Right lobe of liver (tissue), 6 donors: ENCODE measurements around the gene ZBTB49. TPM values are rescaled to one million over a fixed set of nuclear protein-coding genes. Genes with fewer than 3 reads are reported as not detected.

Experiments
- ATAC-seq, 4 donors: fragments of 200-7000 bp; cut with Tn5 transposase; one replicate each; pipeline ENCODE4 v1.9.1; 2020; ENCODE audit warnings: mild to moderate bottlenecking in 4 of 4, moderate library complexity in 4 of 4
- DNase-seq, 3 donors: peaks; one replicate each; pipeline ENCODE4 v3.0.0-alpha.2; 2020
- H3K27ac ChIP-seq, 3 donors: fragments of 200-600 bp; one replicate each; pipeline ENCODE4 v1.8.0; 2022
- H3K27me3 ChIP-seq, 2 donors: fragments of 200-600 bp; one replicate each; pipeline ENCODE4 v1.8.0; 2022
- H3K36me3 ChIP-seq, 4 donors: fragments of 200-600 bp; sonication (generic) in 1 of 4; one replicate each; pipeline versions ENCODE4 v1.5.1 to v1.8.0; 2017 to 2022; ENCODE audit warnings: control low read depth in 1 of 4
- H3K4me1 ChIP-seq, 4 donors: fragments of 200-600 bp; sonication (generic) in 1 of 4; one replicate each; pipeline versions ENCODE4 v1.5.1 to v1.8.0; 2017 to 2022; ENCODE audit warnings: control low read depth in 1 of 4
- H3K4me3 ChIP-seq, 3 donors: fragments of 200-600 bp; one replicate each; pipeline ENCODE4 v1.8.0; 2022
- H3K9me3 ChIP-seq, 4 donors: fragments of 200-600 bp; sonication (generic) in 1 of 4; one replicate each; pipeline versions ENCODE4 v1.5.1 to v1.8.0; 2017 to 2022; ENCODE audit warnings: control low read depth in 1 of 4
- POLR2A ChIP-seq: fragments of 450-650 bp; IDR thresholded peaks from one replicate; pipeline ENCODE4 v1.6.1; 2017; ENCODE audit warnings: antibody characterized with exemption, mild to moderate bottlenecking
- WGBS: methylation state at CpG from one replicate; pipeline ENCODE4 v1.1.6; 2018; ENCODE audit warnings: low coverage, low lambda C conversion rate; ENCODE audit not compliant: insufficient coverage; ENCODE audit errors: missing lambda C conversion rate; 5-methylcytosine and 5-hydroxymethylcytosine counted together
- intact Hi-C, 2 donors: fragments of 100-400 bp; cut with DNase I; formaldehyde crosslinking; loops; one replicate each; pipeline versions ENCODE4 v1.11.2 to v1.14.1; 2022
- total RNA-seq, 6 experiments: library from RNA; depleted of rRNA in 2 of 6; stranded (reverse); fragments of >200 nt in 2 of 6; fragmentation: NEBNext Ultra II Directional in 3 of 6; extraction: Animal tissue kit (Norgen Biotek cat#: 25700) in 3 of 6; gene quantifications; one replicate each; pipeline versions ENCODE4 v1.1.0 to v1.2.4, GENCODE V29; 2016 to 2023
- TF ChIP-seq, protein P1 (sequence below), 4 donors: fragments of 200-600 bp in 3 of 4; fragments of 450-650 bp in 1 of 4; IDR thresholded peaks; one replicate each; pipeline versions ENCODE4 v1.5.1 to v1.8.0; 2016 to 2022; ENCODE audit warnings: antibody characterized with exemption in 4 of 4, mild to moderate bottlenecking in 2 of 4
- donor health status: DM: no; HTN: yes; CAD: no.
- donor health status: DM: no; HTN: no; CAD: no.
- donor health status: DM: no; HTN: no; CAD: no.
- donor health status: DM: no; HTN: yes; CAD: no.
- donor health status: DM: no; HTN: yes; CAD: no.

The ZBTB49 gene
- total RNA-seq, 6 experiments from 2014 or later: 1.4 to 3.3 (median 2.5) TPM

DNA sequence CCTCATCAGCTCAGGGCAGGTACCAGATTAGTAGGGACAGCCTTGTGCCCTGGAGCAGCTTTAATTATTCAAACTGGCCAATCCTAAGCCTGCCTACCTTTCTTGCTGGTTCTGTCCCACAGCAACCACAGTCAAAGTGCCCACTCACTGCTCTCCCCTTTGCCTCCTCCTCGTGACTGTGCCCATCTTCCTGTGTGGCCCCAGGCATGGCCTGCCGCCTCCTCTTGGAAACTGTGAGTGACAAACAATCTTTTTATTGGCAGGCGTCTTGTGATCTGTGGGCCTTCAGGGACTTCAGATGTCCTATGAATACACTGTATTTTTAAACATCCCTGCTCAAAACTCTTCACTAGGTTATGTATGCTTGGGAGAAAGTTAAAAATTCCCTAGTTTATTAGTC is 74.0 kb downstream of the ZBTB49 start:
- Histone ChIP-seq H3K27ac (no peak overlapping the region), H3K27me3 (no peaks in the 10 kb centered on the region), H3K4me1 (no peaks in the 10 kb centered on the region), H3K9me3 (no peaks in the 10 kb centered on the region), H3K36me3 (no peaks in the 10 kb centered on the region), H3K4me3 (no peak overlapping the region)
- WGBS: 45% methylated on average over 3 of the region's 3 CpGs
- DNase-seq (no peak), ATAC-seq (no peak)
- TF ChIP-seq, protein P1, sequence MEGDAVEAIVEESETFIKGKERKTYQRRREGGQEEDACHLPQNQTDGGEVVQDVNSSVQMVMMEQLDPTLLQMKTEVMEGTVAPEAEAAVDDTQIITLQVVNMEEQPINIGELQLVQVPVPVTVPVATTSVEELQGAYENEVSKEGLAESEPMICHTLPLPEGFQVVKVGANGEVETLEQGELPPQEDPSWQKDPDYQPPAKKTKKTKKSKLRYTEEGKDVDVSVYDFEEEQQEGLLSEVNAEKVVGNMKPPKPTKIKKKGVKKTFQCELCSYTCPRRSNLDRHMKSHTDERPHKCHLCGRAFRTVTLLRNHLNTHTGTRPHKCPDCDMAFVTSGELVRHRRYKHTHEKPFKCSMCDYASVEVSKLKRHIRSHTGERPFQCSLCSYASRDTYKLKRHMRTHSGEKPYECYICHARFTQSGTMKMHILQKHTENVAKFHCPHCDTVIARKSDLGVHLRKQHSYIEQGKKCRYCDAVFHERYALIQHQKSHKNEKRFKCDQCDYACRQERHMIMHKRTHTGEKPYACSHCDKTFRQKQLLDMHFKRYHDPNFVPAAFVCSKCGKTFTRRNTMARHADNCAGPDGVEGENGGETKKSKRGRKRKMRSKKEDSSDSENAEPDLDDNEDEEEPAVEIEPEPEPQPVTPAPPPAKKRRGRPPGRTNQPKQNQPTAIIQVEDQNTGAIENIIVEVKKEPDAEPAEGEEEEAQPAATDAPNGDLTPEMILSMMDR (IDR thresholded peaks at IDR 0.05): no peak
- TF ChIP-seq POLR2A: no peak
- intact Hi-C loops: no loop called here

DNA sequence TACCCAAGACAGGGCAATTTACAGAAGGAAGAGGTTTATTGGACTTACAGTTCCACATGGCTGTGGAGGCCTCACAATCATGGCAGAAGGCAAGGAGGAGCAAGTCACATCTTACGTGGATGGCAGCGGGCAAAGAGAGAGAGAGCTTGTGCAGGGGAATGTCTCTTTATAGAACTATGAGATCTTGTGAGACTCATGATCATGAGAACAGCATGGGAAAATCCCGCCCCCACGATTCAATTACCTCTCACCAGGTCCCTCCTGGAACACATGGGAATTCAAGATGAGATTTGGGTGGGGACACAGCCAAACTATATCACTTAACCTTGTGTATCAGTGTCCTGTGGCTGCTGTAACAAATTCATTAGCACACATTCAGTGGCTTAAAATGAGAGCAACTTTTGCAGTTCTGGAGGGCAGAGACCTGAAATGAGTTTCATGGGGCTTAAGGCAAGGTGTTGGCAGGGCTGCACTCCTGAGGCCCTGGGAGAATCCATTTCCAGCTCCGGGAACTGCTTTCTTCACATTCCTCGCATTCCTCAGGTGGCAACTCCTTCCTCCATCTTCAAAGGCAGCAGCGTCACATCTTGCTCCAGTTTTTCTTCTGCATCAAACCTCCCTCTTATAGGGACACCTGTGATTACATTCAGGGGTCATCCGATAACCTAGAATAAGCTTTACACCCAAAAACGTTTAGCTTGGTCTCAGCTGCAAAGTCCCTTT is 74.6 kb downstream of the ZBTB49 start:
- Histone ChIP-seq H3K9me3 (no peaks in the 10 kb centered on the region), H3K36me3 (no peaks in the 10 kb centered on the region), H3K4me1 (no peaks in the 10 kb centered on the region), H3K27me3 (no peaks in the 10 kb centered on the region), H3K27ac (no peak overlapping the region), H3K4me3 (no peak overlapping the region)
- ATAC-seq (no peak), DNase-seq (no peak)
- TF ChIP-seq, protein P1 (IDR thresholded peaks at IDR 0.05): no peak
- no peak for TF ChIP-seq POLR2A
- intact Hi-C loops: no loop called here
- WGBS: 62% methylated on average over 9 of the region's 9 CpGs

DNA sequence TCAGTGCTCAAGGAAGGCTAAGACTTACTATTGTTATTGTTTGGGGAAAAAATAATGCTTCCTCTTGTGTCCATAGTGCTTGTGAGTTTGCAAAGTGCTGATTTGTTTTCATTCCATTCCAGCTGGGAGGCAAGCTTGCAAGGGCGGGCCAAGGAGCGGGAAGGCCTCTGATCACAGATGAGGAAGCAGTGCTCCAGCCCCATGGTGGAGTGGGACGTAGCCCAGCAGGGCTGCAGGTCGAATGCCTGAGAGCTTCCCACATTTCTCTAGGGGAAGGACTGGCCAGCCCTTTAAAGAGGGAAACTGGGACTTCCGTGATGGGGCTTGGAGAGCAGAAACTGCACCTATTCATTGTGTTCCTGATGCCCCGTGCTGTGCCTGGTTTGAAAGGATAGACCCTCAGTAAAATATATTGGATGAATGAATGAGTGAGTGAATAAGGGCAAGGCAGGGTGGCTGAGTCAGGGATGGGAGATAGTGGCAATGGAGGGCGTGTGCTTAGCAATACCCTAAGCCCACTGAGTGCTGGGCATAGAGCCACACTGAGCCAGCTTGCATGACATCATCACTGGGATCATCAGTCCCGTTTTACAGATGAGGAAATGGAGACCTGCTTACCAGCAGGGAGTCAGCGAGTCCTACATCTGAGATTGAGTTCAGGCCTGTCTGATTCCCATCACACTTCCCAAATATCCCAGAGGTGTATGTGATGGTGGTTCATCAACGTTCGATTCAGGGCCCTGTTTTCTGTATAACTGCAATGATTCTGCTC is 78.9 kb downstream of the ZBTB49 start:
- H3K4me3 ChIP-seq: no peak overlapping the region
- H3K27me3 ChIP-seq: no peaks in the 10 kb centered on the region
- no peaks in the 10 kb centered on the region for H3K4me1 ChIP-seq
- no peaks in the 10 kb centered on the region for H3K36me3 ChIP-seq
- 70% methylated on average over 4 of the region's 11 CpGs for WGBS
- H3K27ac ChIP-seq: no peak overlapping the region
- ATAC-seq (no peak), DNase-seq (no peak)
- intact Hi-C loops: no loop called here
- TF ChIP-seq POLR2A: no peak
- TF ChIP-seq, protein P1 (IDR thresholded peaks at IDR 0.05): no peak
- H3K9me3 ChIP-seq: no peaks in the 10 kb centered on the region

Other genes with a start within 250 kb of the ZBTB49 start
- not detected for gene OTOP1, start 63.3 kb upstream of the ZBTB49 start, total RNA-seq
- 1 to 10 TPM; 4.8 to 7.6 (median 6.1) TPM for gene TMEM128, start 42.0 kb upstream of the ZBTB49 start, total RNA-seq
- gene LYAR, start 97 bp upstream of the ZBTB49 start, total RNA-seq: 1 to 10 TPM; 2.6 to 8.9 (median 5.2) TPM
- gene NSG1, start 96.9 kb downstream of the ZBTB49 start, total RNA-seq: under 1 TPM in 2 of 6 experiments, not detected in 4; 0.22 to 0.29 TPM